GM21737 (cell line): ENCODE data around the gene ZC3H13.

Experiments used
- ATAC-seq: cut with Tn5 transposase; IDR thresholded peaks from one replicate; pipeline ENCODE4 v1.9.1; 2021; ENCODE audit warnings: mild to moderate bottlenecking, moderate library complexity; ENCODE audit not compliant: unreplicated experiment

ZC3H13 gene

DNA sequence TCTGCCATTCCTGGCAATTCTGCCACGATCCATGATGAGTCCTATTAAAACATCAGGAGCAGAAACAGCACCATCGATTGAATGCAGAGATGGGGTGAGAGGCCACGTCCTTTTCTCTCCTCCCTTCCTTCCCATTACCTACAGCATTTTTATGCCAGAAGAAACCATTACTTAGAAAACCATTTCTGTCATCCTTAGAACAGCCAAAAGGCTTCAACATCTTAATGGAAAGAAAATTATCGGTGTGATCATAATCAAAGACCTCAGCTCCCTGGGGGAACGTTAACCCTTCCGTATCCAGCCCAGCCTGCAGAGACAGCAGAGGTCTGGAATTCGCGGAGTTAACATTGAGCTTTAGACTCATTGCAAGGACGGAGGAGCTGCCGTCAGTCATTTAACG, 145.0 kb downstream of the ZC3H13 start:
- ATAC-seq = no peak
